K562 (cell line): ENCODE measurements around the gene PTOV1. TPM values are rescaled to one million over a fixed set of nuclear protein-coding genes. Genes with fewer than 3 reads are reported as not detected.

Experiments
- ATAC-seq: fragments of 200-7000 bp; cut with Tn5 transposase; 3 replicates; pipeline ENCODE4 v1.9.1; 2020; ENCODE audit warnings: moderate library complexity
- BruUV-seq: library from RNA; stranded (reverse); fragments of 400-500 nt; replicated peaks from 2 replicates; lab custom pipeline; 2021; lab: Mats Ljungman, UMichigan
- CTCF ChIA-PET: fragments of 300-600 bp; formaldehyde crosslinking; extraction: SDS; loops from one replicate; lab custom pipeline; 2021; ENCODE audit warnings: low intra/inter-chr PET ratio; lab: Yijun Ruan, JAX
- POLR2A ChIA-PET: fragments of 300-600, 350-650 bp; sonication (Branson Sonifier 250); formaldehyde crosslinking; extraction: SDS; loops from one replicate; lab custom pipeline; 2021; ENCODE audit warnings: antibody characterized with exemption, inconsistent platforms; lab: Yijun Ruan, JAX
- DNase-seq, 4 experiments: peaks; one replicate each; pipeline versions ENCODE4 v3.0.0 to v3.0.0-alpha.2; 2011 to 2018; ENCODE audit warnings: low spot score in 3 of 4, mixed read lengths in 3 of 4; ENCODE audit errors: extremely low read depth in 1 of 4
- FAIRE-seq: peaks from 2 replicates; lab custom pipeline; 2011; peaks lifted over from hg19 to GRCh38; lab: Jason Lieb, UNC
- H2AFZ ChIP-seq: 2 replicates; pipeline ENCODE4 v1.6.0; 2011; ENCODE audit warnings: low read depth, low read length, control low read depth, inconsistent platforms
- H3K27ac ChIP-seq: fragments of 200-600 bp; 3 replicates; pipeline ENCODE4 v1.8.0; 2011; ENCODE audit warnings: low read depth, mild to moderate bottlenecking, control low read depth, inconsistent platforms, low read length, moderate library complexity, mixed read lengths; ENCODE audit errors: extremely low read depth
- H3K27me3 ChIP-seq, 2 experiments: fragments of 300-600 bp in 1 of 2; 2 replicates in 1 of 2; 3 replicates in 1 of 2; pipeline versions ENCODE4 v1.6.0 to v1.8.0; 2011; ENCODE audit warnings: inconsistent platforms in 2 of 2, low read length in 2 of 2, mild to moderate bottlenecking in 1 of 2, mixed read lengths in 1 of 2, moderate library complexity in 1 of 2; ENCODE audit not compliant: control insufficient read depth in 2 of 2, insufficient read depth in 2 of 2
- H3K36me3 ChIP-seq: fragments of 300-600 bp; 3 replicates; pipeline ENCODE4 v1.8.0; 2011; ENCODE audit warnings: mild to moderate bottlenecking, low read length, inconsistent platforms; ENCODE audit not compliant: control insufficient read depth, insufficient read depth
- H3K4me1 ChIP-seq, 2 experiments: fragments of 200-600 bp in 1 of 2; replicated peaks in 1 of 2; 2 replicates in 1 of 2; 3 replicates in 1 of 2; pipeline versions ENCODE4 v1.5.1 to v1.8.0; 2011; ENCODE audit warnings: inconsistent platforms in 2 of 2, low read length in 2 of 2, mild to moderate bottlenecking in 1 of 2, mixed read lengths in 1 of 2, moderate library complexity in 1 of 2; ENCODE audit not compliant: control insufficient read depth in 2 of 2, insufficient read depth in 2 of 2
- H3K4me2 ChIP-seq: 2 replicates; pipeline ENCODE4 v1.6.1; 2011; ENCODE audit warnings: low read length, control low read depth, inconsistent platforms, mixed read lengths; ENCODE audit not compliant: insufficient read depth
- H3K4me3 ChIP-seq: fragments of 200-600 bp; sonication (generic), shearing (Covaris generic); 2 replicates; pipeline ENCODE4 v1.5.1; 2016; ENCODE audit warnings: control low read depth, inconsistent platforms
- H3K79me2 ChIP-seq: fragments of 200-600 bp; 3 replicates; pipeline ENCODE4 v1.8.0; 2011; ENCODE audit warnings: low read length, inconsistent platforms; ENCODE audit not compliant: control insufficient read depth, insufficient read depth
- H3K9ac ChIP-seq, 2 experiments: 2 replicates each; pipeline versions ENCODE4 v1.6.0 to v1.6.1; 2011; ENCODE audit warnings: low read depth in 2 of 2, low read length in 2 of 2, control low read depth in 1 of 2, inconsistent platforms in 1 of 2, mild to moderate bottlenecking in 1 of 2, mixed read lengths in 1 of 2; ENCODE audit not compliant: insufficient read depth in 1 of 2
- H3K9me1 ChIP-seq: one replicate; pipeline ENCODE4 v1.6.0; 2011; ENCODE audit warnings: inconsistent platforms, mild to moderate bottlenecking, low read length, moderate library complexity; ENCODE audit not compliant: control insufficient read depth, insufficient read depth
- H3K9me3 ChIP-seq: replicated peaks from 2 replicates; pipeline ENCODE4 v1.5.1; 2011; ENCODE audit warnings: low read depth, low read length, inconsistent platforms; ENCODE audit not compliant: control insufficient read depth, insufficient read depth
- H4K20me1 ChIP-seq: replicated peaks from 2 replicates; pipeline ENCODE4 v1.6.1; 2011; ENCODE audit warnings: low read length, inconsistent platforms, mixed read lengths; ENCODE audit not compliant: control insufficient read depth, insufficient read depth
- CXXC5 ChIP-seq: fragments of 250-450 bp; sonication (Bioruptor Pico); IDR thresholded peaks from 2 replicates; pipeline ENCODE4 v1.8.0; 2022; ENCODE audit warnings: inconsistent platforms, mild to moderate bottlenecking, moderate library complexity
- DACH1 ChIP-seq: fragments of 450-650 bp; IDR thresholded peaks from 2 replicates; pipeline ENCODE4 v1.6.1; 2018; ENCODE audit not compliant: partially characterized antibody
- HDGF ChIP-seq: fragments of 450-650 bp; IDR thresholded peaks from 2 replicates; pipeline ENCODE4 v1.6.1; 2016
- HIVEP1 ChIP-seq: fragments of 250-450 bp; sonication (Bioruptor Pico); IDR thresholded peaks from 2 replicates; pipeline ENCODE4 v1.4.0; 2020; ENCODE audit warnings: mild to moderate bottlenecking
- PTBP1 ChIP-seq: fragments of 200-400 bp; formaldehyde crosslinking; IDR thresholded peaks from 2 replicates; pipeline ENCODE4 v1.6.1; 2017; ENCODE audit warnings: low read depth, low read length
- ZNF316 ChIP-seq: fragments of 450-650 bp; IDR thresholded peaks from 2 replicates; pipeline ENCODE4 v1.6.1; 2016
- ZNF586 ChIP-seq: fragments of 450-650 bp; formaldehyde crosslinking; conservative IDR thresholded peaks from 2 replicates; pipeline ENCODE4 v1.4.0; 2020; ENCODE audit warnings: mild to moderate bottlenecking, moderate library complexity
- WGBS: fragments of 100-300 bp; shearing (Covaris generic); methylation state at CpG from one replicate; pipeline ENCODE4 v1.1.6; 2016; ENCODE audit warnings: low coverage, mixed read lengths; ENCODE audit not compliant: insufficient coverage; ENCODE audit errors: missing lambda C conversion rate; 5-methylcytosine and 5-hydroxymethylcytosine counted together
- in situ Hi-C: fragments of 300-500 bp; cut with MboI; formaldehyde crosslinking; loops from 4 replicates; pipeline ENCODE4 v1.15.0; 2018; ENCODE audit warnings: inconsistent platforms, mixed read lengths
- intact Hi-C: fragments of 100-400 bp; cut with micrococcal nuclease; formaldehyde crosslinking; loops from 2 replicates; pipeline ENCODE4 v1.14.2; 2022
- polyA plus RNA-seq, 8 experiments: library from polyadenylated mRNA; depleted of rRNA in 4 of 8; stranded (reverse) in 5 of 8; unstranded in 3 of 8; fragments of >200 nt; fragmentation: Nextera tagmentation in 2 of 8; fragmentation: Illumina TruSeq in 1 of 8; extraction: Ambion mirVana in 2 of 8; extraction: Trizol in 1 of 8; gene quantifications; 2 replicates each; pipeline versions ENCODE4 v1.2.1 to v1.2.3, GENCODE V29; 2011 to 2014; ENCODE audit warnings: inconsistent platforms in 1 of 8, missing spikeins in 1 of 8
- total RNA-seq, 7 experiments: library from RNA; depleted of rRNA in 6 of 7; stranded (reverse); fragments of >200 nt in 6 of 7; fragmentation: Illumina TruSeq in 2 of 7; extraction: Trizol in 2 of 7; gene quantifications; 2 replicates each; pipeline versions ENCODE4 v1.2.1 to v1.2.3, GENCODE V29; 2011 to 2021; ENCODE audit warnings: low replicate concordance in 1 of 7
- TF ChIP-seq, protein P1 (sequence below): fragments of 450-650 bp; IDR thresholded peaks from 2 replicates; pipeline ENCODE4 v1.6.1; 2016; ENCODE audit warnings: borderline replicate concordance
- TF ChIP-seq, protein P2 (sequence below), 2 experiments: fragments of 450-650 bp in 1 of 2; IDR thresholded peaks; 2 replicates each; pipeline ENCODE4 v1.6.1; 2011 to 2017; ENCODE audit warnings: low read depth in 2 of 2, antibody characterized with exemption in 1 of 2, borderline replicate concordance in 1 of 2, low read length in 1 of 2, mild to moderate bottlenecking in 1 of 2, mixed read lengths in 1 of 2; ENCODE audit not compliant: control insufficient read depth in 1 of 2

PTOV1 gene
- total and polyA plus RNA-seq, 9 of the 15 experiments (the other 6 are each of a cell fraction or from before 2014, with no cell fraction given), result 4.9 to 169 (median 43.5) TPM

DNA sequence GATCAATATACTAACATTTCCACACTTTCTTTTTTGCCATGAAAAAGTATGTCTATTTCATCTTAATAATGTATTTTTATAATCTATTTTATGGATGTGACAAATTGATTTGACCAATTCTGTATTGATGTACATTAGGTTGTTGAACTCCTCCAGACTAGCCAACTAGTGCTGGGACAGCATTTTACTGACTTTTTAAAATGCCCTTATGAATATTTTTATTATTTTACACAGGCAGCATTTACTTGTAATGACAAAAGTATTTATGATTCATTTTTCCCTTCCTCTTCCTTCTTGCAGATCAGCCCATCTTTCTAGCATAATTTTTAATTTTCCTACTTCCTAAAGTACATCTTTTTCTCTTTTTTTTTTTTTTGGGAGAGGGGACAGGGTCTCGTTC lies 36.9 kb upstream of the PTOV1 start:
- 83% methylated on average over 1 of the region's 1 CpG for WGBS
- Histone ChIP-seq H3K27me3 (no peaks in the 10 kb centered on the region), H4K20me1 (no peaks in the 10 kb centered on the region), H3K9me3 (no peaks in the 10 kb centered on the region), H3K9me1 (no peaks in the 10 kb centered on the region), H3K36me3 (no peaks in the 10 kb centered on the region), H2AFZ (peak overlapping the region; percentile 87), H3K79me2 (peaks cover 9% of the 10 kb centered on the region), H3K4me1 (peaks cover 6 to 38% of the 10 kb centered on the region in 2 experiments), H3K27ac (peak overlapping the region; percentile 68; the same call in 2 of the 3 replicates), H3K9ac (peak overlapping the region; percentile 36 to 47; a peak in 3 of 4 replicates), H3K4me3 (no peak overlapping the region), H3K4me2 (peak overlapping the region; percentile 21; the same call in 1 of the 2 replicates)
- no peak for DNase-seq
- POLR2A ChIA-PET, result interaction anchor here (0.9 to 1.2 kb wide), 4 partner anchors 12 to 138 kb away, joined by 4 to 6 read pairs (median 5); no protein-coding TSS in a partner anchor
- no peak for FAIRE-seq
- BruUV-seq, result no TSS peak
- intact Hi-C loops (no loop called here), in situ Hi-C loops (no loop called here)
- CTCF ChIA-PET, result no interaction called here
- ATAC-seq, result no peak
- TF ChIP-seq CXXC5 (CRISPR knock-in tag), result no peak
- no peak for TF ChIP-seq HIVEP1
- no peak for TF ChIP-seq DACH1
- 0 out of 2 replicates have a peak, but pooled peaks have one; percentile 13 for TF ChIP-seq ZNF316
- no peak for TF ChIP-seq HDGF
- TF ChIP-seq ZNF586 (CRISPR knock-in tag), result no peak
- TF ChIP-seq, protein P1, sequence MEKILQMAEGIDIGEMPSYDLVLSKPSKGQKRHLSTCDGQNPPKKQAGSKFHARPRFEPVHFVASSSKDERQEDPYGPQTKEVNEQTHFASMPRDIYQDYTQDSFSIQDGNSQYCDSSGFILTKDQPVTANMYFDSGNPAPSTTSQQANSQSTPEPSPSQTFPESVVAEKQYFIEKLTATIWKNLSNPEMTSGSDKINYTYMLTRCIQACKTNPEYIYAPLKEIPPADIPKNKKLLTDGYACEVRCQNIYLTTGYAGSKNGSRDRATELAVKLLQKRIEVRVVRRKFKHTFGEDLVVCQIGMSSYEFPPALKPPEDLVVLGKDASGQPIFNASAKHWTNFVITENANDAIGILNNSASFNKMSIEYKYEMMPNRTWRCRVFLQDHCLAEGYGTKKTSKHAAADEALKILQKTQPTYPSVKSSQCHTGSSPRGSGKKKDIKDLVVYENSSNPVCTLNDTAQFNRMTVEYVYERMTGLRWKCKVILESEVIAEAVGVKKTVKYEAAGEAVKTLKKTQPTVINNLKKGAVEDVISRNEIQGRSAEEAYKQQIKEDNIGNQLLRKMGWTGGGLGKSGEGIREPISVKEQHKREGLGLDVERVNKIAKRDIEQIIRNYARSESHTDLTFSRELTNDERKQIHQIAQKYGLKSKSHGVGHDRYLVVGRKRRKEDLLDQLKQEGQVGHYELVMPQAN, result no peak
- TF ChIP-seq, protein P2, sequence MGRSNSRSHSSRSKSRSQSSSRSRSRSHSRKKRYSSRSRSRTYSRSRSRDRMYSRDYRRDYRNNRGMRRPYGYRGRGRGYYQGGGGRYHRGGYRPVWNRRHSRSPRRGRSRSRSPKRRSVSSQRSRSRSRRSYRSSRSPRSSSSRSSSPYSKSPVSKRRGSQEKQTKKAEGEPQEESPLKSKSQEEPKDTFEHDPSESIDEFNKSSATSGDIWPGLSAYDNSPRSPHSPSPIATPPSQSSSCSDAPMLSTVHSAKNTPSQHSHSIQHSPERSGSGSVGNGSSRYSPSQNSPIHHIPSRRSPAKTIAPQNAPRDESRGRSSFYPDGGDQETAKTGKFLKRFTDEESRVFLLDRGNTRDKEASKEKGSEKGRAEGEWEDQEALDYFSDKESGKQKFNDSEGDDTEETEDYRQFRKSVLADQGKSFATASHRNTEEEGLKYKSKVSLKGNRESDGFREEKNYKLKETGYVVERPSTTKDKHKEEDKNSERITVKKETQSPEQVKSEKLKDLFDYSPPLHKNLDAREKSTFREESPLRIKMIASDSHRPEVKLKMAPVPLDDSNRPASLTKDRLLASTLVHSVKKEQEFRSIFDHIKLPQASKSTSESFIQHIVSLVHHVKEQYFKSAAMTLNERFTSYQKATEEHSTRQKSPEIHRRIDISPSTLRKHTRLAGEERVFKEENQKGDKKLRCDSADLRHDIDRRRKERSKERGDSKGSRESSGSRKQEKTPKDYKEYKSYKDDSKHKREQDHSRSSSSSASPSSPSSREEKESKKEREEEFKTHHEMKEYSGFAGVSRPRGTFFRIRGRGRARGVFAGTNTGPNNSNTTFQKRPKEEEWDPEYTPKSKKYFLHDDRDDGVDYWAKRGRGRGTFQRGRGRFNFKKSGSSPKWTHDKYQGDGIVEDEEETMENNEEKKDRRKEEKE (IDR thresholded peaks at IDR 0.05; ENCODE audit: borderline replicate concordance in 1 of 2, control insufficient read depth in 1 of 2, low read depth in 2 of 2, low read length in 1 of 2), result no peak
- TF ChIP-seq PTBP1, result no peak
